Cardiac fibroblast (primary cell): Measurements from ENCODE around the gene FCHSD2.

Source experiments
- DNase-seq, 2 donors: peaks; one replicate each; pipeline versions ENCODE4 v3.0.0 to v3.0.0-alpha.2; 2010; ENCODE audit warnings: low read depth in 2 of 2
- H3K4me3 ChIP-seq, 2 donors: replicated peaks in 1 of 2; 1 replicate in 1 of 2; 2 replicates in 1 of 2; pipeline ENCODE4 v1.5.1; 2011; ENCODE audit warnings: low read depth in 2 of 2, low read length in 2 of 2, mild to moderate bottlenecking in 2 of 2, moderate library complexity in 1 of 2
- CTCF ChIP-seq: IDR thresholded peaks from one replicate; pipeline ENCODE4 v1.5.1; 2011; ENCODE audit warnings: low read depth, mild to moderate bottlenecking, low read length, inconsistent platforms

Gene FCHSD2

GRCh38 chr11:72833811-72834493 lies 308.2 kb downstream of the FCHSD2 start:
- no peak overlapping the region for H3K4me3 ChIP-seq
- DNase-seq, result peak; percentile 34 to 57
- no peak for TF ChIP-seq CTCF

- TF ChIP-seq CTCF, result no peak
- DNase-seq, result no peak
- H3K4me3 ChIP-seq, result no peak overlapping the region
Observed at GRCh38 chr11:72833083-72833733, 308.9 kb downstream of the FCHSD2 start.

- no peak for DNase-seq
- no peak for TF ChIP-seq CTCF
- H3K4me3 ChIP-seq, result no peak overlapping the region
Observed at GRCh38 chr11:72832301-72833082, 309.6 kb downstream of the FCHSD2 start.

- H3K4me3 ChIP-seq, result no peak overlapping the region
- TF ChIP-seq CTCF, result peak; percentile 98
- peak; percentile 85 for DNase-seq
Observed at GRCh38 chr11:72831521-72832300, 310.4 kb downstream of the FCHSD2 start.

- no peak for DNase-seq
- no peak overlapping the region for H3K4me3 ChIP-seq
- no peak for TF ChIP-seq CTCF
Observed at GRCh38 chr11:72829884-72830533, 312.1 kb downstream of the FCHSD2 start.

DNA sequence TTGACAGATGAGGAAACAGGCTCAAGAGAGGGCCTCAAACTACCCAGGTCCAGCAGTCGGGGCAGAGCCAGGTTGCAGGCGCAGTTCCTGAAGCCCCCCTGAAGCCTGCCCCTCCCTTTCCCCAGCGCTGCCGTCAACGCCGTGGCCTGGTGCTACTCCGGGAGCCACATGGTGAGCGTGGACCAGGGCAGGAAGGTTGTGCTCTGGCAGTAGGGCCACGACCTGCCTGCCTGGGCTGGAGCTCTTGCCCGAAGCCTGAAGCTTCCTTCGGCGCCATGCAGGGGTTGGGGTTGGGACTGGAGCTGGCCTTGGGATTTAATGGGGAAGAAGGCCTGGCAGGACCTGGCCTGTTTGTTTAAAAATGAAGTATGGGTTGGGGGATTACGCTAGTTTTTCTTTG lies 312.9 kb downstream of the FCHSD2 start:
- no peak for TF ChIP-seq CTCF
- no peak for DNase-seq
- H3K4me3 ChIP-seq, result no peak overlapping the region
